ENCODE data around the gene SLC25A45.

- TF ChIP-seq RFX5 (IDR thresholded peaks at IDR 0.05; ENCODE audit: low read depth, low read length) (no peak), BHLHE40 (IDR thresholded peaks at IDR 0.05; ENCODE audit: low read depth, low read length) (no peak), ELK1 (IDR thresholded peaks at IDR 0.05; ENCODE audit: borderline replicate concordance, low read depth, low read length) (no peak)
Measured at GRCh38 chr11:65355776-65356393, 26.6 kb downstream of the SLC25A45 start.
